ENCODE data around the gene GON7. TPM values are rescaled to one million over a fixed set of nuclear protein-coding genes. Genes with fewer than 3 reads are reported as not detected.

GON7 gene
- total and polyA plus RNA-seq, 2 of the 8 experiments (the other 6 are each of a cell fraction or from before 2014, with no cell fraction given), result 3.8 to 9.9 TPM

GRCh38 chr14:93219103-93219726, 12.3 kb upstream of the GON7 start:
- POLR2A ChIA-PET (ENCODE audit: partially characterized antibody), result interaction anchor here (0.6 to 1.5 kb wide), 2 partner anchors 10 to 229 kb away, joined by 3 to 9 read pairs; no protein-coding TSS in a partner anchor
- H3K4me3 ChIP-seq (ENCODE audit: extremely low read depth in 1 of 4, insufficient read depth in 2 of 4, low read depth in 3 of 4, low read length in 4 of 4), result no peak overlapping the region
- no peaks in the 10 kb centered on the region for H3K9me3 ChIP-seq (ENCODE audit: insufficient read depth in 2 of 2, low read depth in 1 of 2, low read length in 1 of 2)
- CTCF ChIA-PET (ENCODE audit: partially characterized antibody), result interaction anchor here (0.5 to 4.6 kb wide), 20 partner anchors 9 to 1225 kb away, joined by 3 to 27 read pairs (median 3); partner anchors contain the start of genes GON7 and UBR7
- no peak overlapping the region for H3K4ac ChIP-seq (replicated peaks; ENCODE audit: insufficient read length, low read depth, low read length)
- H3K23me2 ChIP-seq (ENCODE audit: low read depth, low read length), result no peaks in the 10 kb centered on the region
- TF ChIP-seq, protein P1, sequence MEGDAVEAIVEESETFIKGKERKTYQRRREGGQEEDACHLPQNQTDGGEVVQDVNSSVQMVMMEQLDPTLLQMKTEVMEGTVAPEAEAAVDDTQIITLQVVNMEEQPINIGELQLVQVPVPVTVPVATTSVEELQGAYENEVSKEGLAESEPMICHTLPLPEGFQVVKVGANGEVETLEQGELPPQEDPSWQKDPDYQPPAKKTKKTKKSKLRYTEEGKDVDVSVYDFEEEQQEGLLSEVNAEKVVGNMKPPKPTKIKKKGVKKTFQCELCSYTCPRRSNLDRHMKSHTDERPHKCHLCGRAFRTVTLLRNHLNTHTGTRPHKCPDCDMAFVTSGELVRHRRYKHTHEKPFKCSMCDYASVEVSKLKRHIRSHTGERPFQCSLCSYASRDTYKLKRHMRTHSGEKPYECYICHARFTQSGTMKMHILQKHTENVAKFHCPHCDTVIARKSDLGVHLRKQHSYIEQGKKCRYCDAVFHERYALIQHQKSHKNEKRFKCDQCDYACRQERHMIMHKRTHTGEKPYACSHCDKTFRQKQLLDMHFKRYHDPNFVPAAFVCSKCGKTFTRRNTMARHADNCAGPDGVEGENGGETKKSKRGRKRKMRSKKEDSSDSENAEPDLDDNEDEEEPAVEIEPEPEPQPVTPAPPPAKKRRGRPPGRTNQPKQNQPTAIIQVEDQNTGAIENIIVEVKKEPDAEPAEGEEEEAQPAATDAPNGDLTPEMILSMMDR (IDR thresholded peaks at IDR 0.05; ENCODE audit: control extremely low read depth in 1 of 3, insufficient read depth in 1 of 3, low read depth in 1 of 3, low read length in 3 of 3), result peak in 2 of 3 experiments; percentile 72 to 77; a peak in 3 of 4 replicates
- TF ChIP-seq BACH1 (IDR thresholded peaks at IDR 0.05; ENCODE audit: low read length) (no peak), RAD21 (IDR thresholded peaks at IDR 0.05 in 1 of 2, conservative IDR thresholded peaks at IDR 0.05 in 1 of 2; ENCODE audit: low read depth in 2 of 2, low read length in 2 of 2) (peak; percentile 76 to 86)
- no peaks in the 10 kb centered on the region for H3K79me1 ChIP-seq (ENCODE audit: low read depth, low read length)
- no peak overlapping the region for H3K27ac ChIP-seq (ENCODE audit: low read depth, low read length)
- H3K9ac ChIP-seq (replicated peaks in 1 of 4; ENCODE audit: extremely low read depth in 1 of 4, low read depth in 3 of 4, low read length in 3 of 4), result no peak overlapping the region
- no peaks in the 10 kb centered on the region for H3K4me1 ChIP-seq (replicated peaks in 1 of 4; ENCODE audit: control insufficient read depth in 3 of 4, insufficient read depth in 4 of 4, low read length in 3 of 4)
- no peak overlapping the region for H2BK20ac ChIP-seq (ENCODE audit: low read length)
- H3K14ac ChIP-seq (ENCODE audit: insufficient read length), result no peak overlapping the region
- no peak overlapping the region for H4K5ac ChIP-seq (ENCODE audit: insufficient read length, low read depth, low read length)
- H3K18ac ChIP-seq (ENCODE audit: extremely low read depth, low read length), result no peak overlapping the region
- FAIRE-seq, result peak; percentile 57
- no peak overlapping the region for H3K56ac ChIP-seq (replicated peaks; ENCODE audit: insufficient read length, low read depth, low read length)
- no peak overlapping the region for H2BK12ac ChIP-seq (ENCODE audit: low read depth, low read length)
- H4K8ac ChIP-seq (ENCODE audit: extremely low read depth, insufficient read depth, low read length), result no peak overlapping the region
- 82% methylated on average over 3 of the region's 3 CpGs; no CpG with 5 or more reads in 1 of the 2 experiments for WGBS, 2 experiments (ENCODE audit: extremely low coverage in 1 of 2, insufficient coverage in 1 of 2, insufficient read length in 1 of 2, insufficient replicate concordance in 2 of 2, low coverage in 1 of 2, low lambda C conversion rate in 2 of 2, missing lambda C conversion rate in 1 of 2)
- H4K91ac ChIP-seq (replicated peaks; ENCODE audit: insufficient read length, low read length), result no peak overlapping the region
- H2BK120ac ChIP-seq (replicated peaks; ENCODE audit: low read depth, low read length), result no peak overlapping the region
- H3K23ac ChIP-seq (ENCODE audit: insufficient read length), result no peak overlapping the region
- H3K36me3 ChIP-seq (ENCODE audit: control insufficient read depth in 2 of 4, insufficient read depth in 4 of 4, low read length in 3 of 4), result peaks cover 5 to 38% (median 22%) of the 10 kb centered on the region in 4 experiments; a peak in 7 of 8 replicates
- H2BK5ac ChIP-seq (ENCODE audit: low read depth, low read length), result no peak overlapping the region
- no peak overlapping the region for H2AFZ ChIP-seq (ENCODE audit: low read length)
- no peak overlapping the region for H2AK5ac ChIP-seq (ENCODE audit: low read depth, low read length)
- no peak for DNase-seq (ENCODE audit: low read depth in 1 of 2, low spot score in 2 of 2)
- H3K4me2 ChIP-seq (ENCODE audit: insufficient read depth in 1 of 2, low read depth in 2 of 2, low read length in 2 of 2), result no peak overlapping the region
- H3K27me3 ChIP-seq (replicated peaks in 1 of 4; ENCODE audit: control insufficient read depth in 3 of 4, extremely low read depth in 1 of 4, insufficient read depth in 3 of 4, low read length in 3 of 4), result no peaks in the 10 kb centered on the region
- H3K79me2 ChIP-seq (ENCODE audit: control insufficient read depth in 1 of 2, insufficient read depth in 2 of 2, low read length in 2 of 2), result no peaks in the 10 kb centered on the region
- H4K20me1 ChIP-seq (replicated peaks in 1 of 2; ENCODE audit: control insufficient read depth in 1 of 2, insufficient read depth in 2 of 2, low read length in 2 of 2), result no peaks in the 10 kb centered on the region
- H2BK15ac ChIP-seq (ENCODE audit: low read length), result no peak overlapping the region
